ENCODE data around the gene PLA2G12B.

PLA2G12B gene

DNA sequence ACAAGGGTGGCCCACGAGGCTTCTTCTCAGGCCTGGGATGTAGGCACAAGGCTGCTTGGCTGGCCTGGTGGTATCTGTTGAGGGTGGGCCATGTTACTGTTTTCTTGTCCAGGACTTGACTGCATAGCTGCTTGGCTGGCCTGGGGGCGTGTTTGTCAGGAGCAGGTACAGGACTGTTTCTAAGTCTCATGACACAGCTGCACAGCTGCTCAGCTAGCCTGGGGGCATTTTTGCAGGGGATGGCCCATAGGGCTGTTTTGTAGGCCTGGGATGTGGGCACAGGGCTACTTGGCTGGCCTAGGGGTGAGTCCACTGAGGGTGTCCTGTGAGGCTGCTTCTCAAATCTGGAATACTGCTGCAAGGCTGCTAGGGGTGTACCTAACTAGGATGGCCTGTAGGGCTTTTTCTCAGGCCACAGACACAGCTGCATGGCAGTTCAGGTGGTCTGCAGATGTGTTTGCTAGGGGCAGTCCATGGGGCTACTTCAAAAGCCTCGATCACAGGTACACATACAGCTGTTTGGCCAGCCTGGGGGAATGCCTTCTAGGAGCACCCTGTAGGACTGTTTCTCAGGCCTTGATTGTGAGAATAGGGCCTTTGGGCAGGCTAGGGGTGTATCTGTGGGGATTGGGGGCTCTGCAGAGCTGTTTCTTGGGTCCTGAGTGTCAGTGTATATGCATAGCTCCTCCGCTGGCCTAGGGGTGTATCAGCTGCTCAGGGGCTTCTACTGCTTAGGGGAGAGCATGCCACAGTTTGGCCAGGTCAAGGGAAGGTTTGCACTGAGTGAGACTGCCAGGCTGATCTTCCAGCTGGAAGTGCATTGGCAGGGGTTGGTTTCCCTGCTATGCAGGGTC is 26.6 kb upstream of the PLA2G12B start:
- TF ChIP-seq FOXP2 (optimal IDR thresholded peaks at IDR 0.05; ENCODE audit: borderline replicate concordance, extremely low read depth, extremely low read length, insufficient read depth) (no peak), TAF1 (IDR thresholded peaks at IDR 0.05; ENCODE audit: borderline replicate concordance, insufficient read depth, low read length) (no peak), SIN3A (IDR thresholded peaks at IDR 0.05; ENCODE audit: borderline replicate concordance, insufficient read depth, low read length) (no peak), REST (IDR thresholded peaks at IDR 0.05; ENCODE audit: insufficient read depth in 1 of 2, low read depth in 2 of 2, low read length in 2 of 2) (no peak), POLR2AphosphoS5 (IDR thresholded peaks at IDR 0.05; ENCODE audit: low read depth, low read length) (no peak)

- no peak for TF ChIP-seq TAF1 (IDR thresholded peaks at IDR 0.05; ENCODE audit: borderline replicate concordance, insufficient read depth, low read length)
- TF ChIP-seq SIN3A (IDR thresholded peaks at IDR 0.05; ENCODE audit: borderline replicate concordance, insufficient read depth, low read length): no peak
- TF ChIP-seq FOXP2 (optimal IDR thresholded peaks at IDR 0.05; ENCODE audit: borderline replicate concordance, extremely low read depth, extremely low read length, insufficient read depth): no peak
- TF ChIP-seq POLR2AphosphoS5 (IDR thresholded peaks at IDR 0.05; ENCODE audit: low read depth, low read length): no peak
- no peak for TF ChIP-seq REST (IDR thresholded peaks at IDR 0.05; ENCODE audit: insufficient read depth in 1 of 2, low read depth in 2 of 2, low read length in 2 of 2)
Observed at GRCh38 chr10:72980348-72980747, 25.7 kb upstream of the PLA2G12B start.

DNA sequence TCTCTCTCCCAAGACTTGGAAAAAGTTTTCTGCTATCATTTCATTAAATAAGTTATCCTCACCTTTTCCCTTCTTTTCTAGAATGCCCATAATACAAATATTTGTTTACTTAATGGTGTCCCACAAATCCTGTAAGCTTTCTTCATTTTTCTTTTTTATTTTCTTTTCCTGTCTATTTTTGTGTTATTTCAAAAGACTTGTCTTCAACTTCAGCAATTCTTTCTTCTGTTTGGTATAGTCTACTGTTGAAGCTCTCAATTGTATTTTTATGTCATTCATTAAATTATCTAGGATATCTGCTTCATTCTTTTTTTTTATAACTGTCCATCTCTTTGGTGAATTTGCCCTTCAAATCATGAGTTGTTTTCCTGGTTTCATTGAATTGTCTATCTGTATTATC is 25.1 kb upstream of the PLA2G12B start:
- TF ChIP-seq TAF1 (IDR thresholded peaks at IDR 0.05; ENCODE audit: borderline replicate concordance, insufficient read depth, low read length) (no peak), FOXP2 (optimal IDR thresholded peaks at IDR 0.05; ENCODE audit: borderline replicate concordance, extremely low read depth, extremely low read length, insufficient read depth) (no peak), REST (IDR thresholded peaks at IDR 0.05; ENCODE audit: insufficient read depth in 1 of 2, low read depth in 2 of 2, low read length in 2 of 2) (no peak), SIN3A (IDR thresholded peaks at IDR 0.05; ENCODE audit: borderline replicate concordance, insufficient read depth, low read length) (no peak), POLR2AphosphoS5 (IDR thresholded peaks at IDR 0.05; ENCODE audit: low read depth, low read length) (no peak)

DNA sequence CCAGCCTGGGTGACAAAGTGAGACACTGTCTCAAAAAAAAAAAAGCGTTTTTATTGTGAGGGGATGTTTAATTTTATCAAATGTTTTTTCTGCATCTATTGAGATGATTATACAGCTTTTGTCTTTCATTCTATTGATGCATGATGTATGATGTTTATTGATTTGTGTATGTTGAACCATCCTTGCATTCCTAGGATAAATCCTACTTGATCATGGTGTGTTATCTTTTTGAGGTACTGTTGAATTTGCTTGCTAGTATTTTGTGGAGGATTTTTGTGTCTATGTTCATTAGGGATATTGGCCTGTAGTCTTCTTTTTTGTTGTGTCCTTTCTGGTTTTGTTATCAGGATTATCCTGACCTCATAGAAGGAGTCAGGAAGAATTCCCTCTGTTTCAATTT is 22.3 kb upstream of the PLA2G12B start:
- no peak for TF ChIP-seq TAF1 (IDR thresholded peaks at IDR 0.05; ENCODE audit: borderline replicate concordance, insufficient read depth, low read length)
- no peak for TF ChIP-seq POLR2AphosphoS5 (IDR thresholded peaks at IDR 0.05; ENCODE audit: low read depth, low read length)
- no peak for TF ChIP-seq REST (IDR thresholded peaks at IDR 0.05; ENCODE audit: insufficient read depth in 1 of 2, low read depth in 2 of 2, low read length in 2 of 2)
- no peak for TF ChIP-seq SIN3A (IDR thresholded peaks at IDR 0.05; ENCODE audit: borderline replicate concordance, insufficient read depth, low read length)
- TF ChIP-seq FOXP2 (optimal IDR thresholded peaks at IDR 0.05; ENCODE audit: borderline replicate concordance, extremely low read depth, extremely low read length, insufficient read depth): no peak
